Measurements from ENCODE around the gene C1QTNF1. TPM values are rescaled to one million over a fixed set of nuclear protein-coding genes. Genes with fewer than 3 reads are reported as not detected.

C1QTNF1 gene
- total RNA-seq, 1 experiment from 2014 or later = 18.6 TPM

DNA sequence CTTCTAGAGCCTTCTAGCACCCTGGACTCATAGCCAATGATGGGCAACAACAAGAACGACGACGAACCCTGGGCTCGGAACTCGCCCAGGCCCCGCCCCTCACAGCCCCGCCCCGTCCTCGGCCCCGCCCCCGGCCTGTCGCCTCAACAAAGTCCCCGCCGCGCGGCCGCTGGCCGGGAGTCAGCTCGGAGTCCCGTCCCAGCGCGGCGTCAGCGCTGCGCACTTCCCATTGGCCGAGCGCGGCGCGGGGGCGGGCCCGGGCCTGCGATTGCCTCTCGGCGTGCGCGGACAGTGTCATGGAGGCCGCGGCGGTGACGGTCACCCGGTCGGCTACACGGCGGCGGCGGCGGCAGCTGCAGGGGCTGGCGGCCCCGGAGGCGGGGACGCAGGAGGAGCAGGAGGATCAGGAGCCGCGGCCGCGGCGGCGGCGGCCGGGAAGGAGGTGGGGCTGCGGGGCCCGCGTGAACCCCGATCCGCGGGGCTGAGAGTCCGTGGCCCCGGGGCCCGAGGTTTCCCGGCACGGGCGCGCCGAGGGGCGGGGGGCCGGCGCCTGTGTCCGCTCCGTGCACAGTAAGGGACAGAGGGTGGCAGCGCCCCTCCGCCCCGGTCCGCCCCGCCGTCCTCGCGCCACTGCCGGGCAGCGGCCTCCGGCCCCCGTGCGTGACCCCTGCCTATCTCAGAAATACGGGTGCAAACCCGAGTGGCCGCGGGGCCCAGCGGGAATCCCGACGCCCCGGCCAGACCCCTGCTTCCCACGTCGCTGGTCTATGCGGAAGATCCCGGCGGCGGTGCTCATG, 50.9 kb downstream of the C1QTNF1 start, which contains the start of gene ENGASE:
ENGASE (plus strand) TSS at position 176 of the 797 bp plus-strand sequence; CDS start at position 297, 121 bp downstream.
- H3K4me1 ChIP-seq (ENCODE audit: insufficient read depth, low read length) = peaks cover 33% of the 10 kb centered on the region
- peak; percentile 97 for DNase-seq
- CTCF ChIA-PET = interaction anchor here (0.6 to 0.9 kb wide), 7 partner anchors 9 to 1782 kb away, joined by 3 to 7 read pairs (median 4); no protein-coding TSS in a partner anchor
- H3K27ac ChIP-seq (ENCODE audit: low read length) = peak within 1 kb of the TSS; percentile 42; the same call in 1 of the 2 replicates
- H3K9me3 ChIP-seq (ENCODE audit: low read length) = no peaks in the 10 kb centered on the region
- H3K36me3 ChIP-seq (ENCODE audit: low read depth, low read length) = peaks cover 15% of the 10 kb centered on the region; the same call in 1 of the 2 replicates
- peak within 1 kb of the TSS; percentile 97 for H3K4me2 ChIP-seq (ENCODE audit: low read length)
- no peaks in the 10 kb centered on the region for H4K20me1 ChIP-seq (ENCODE audit: low read length)
- no peaks in the 10 kb centered on the region for H3K9me2 ChIP-seq (replicated peaks; ENCODE audit: low read length)
- no peaks in the 10 kb centered on the region for H3F3A ChIP-seq (ENCODE audit: low read length, unreplicated experiment)
- POLR2A ChIA-PET (ENCODE audit: unreplicated experiment) = interaction anchor here (0.6 to 0.8 kb wide), 3 partner anchors 78 to 1116 kb away, joined by 5 to 10 read pairs (median 9); partner anchors contain the start of gene TNRC6C
- H3K4me3 ChIP-seq (ENCODE audit: low read length) = peak within 1 kb of the TSS; percentile 95
- no peaks in the 10 kb centered on the region for H3K27me3 ChIP-seq (ENCODE audit: low read length)
- no TSS peak for BruUV-seq (replicated peaks)
- H2AFZ ChIP-seq (ENCODE audit: low read length) = peak within 1 kb of the TSS; percentile 81
- intact Hi-C loops (cut with micrococcal nuclease) = no loop called here
- peaks cover 24% of the 10 kb centered on the region for H3K79me2 ChIP-seq (ENCODE audit: low read length)
- peak; percentile 98 for ATAC-seq
- peak within 1 kb of the TSS; percentile 87 for H3K9ac ChIP-seq (ENCODE audit: low read length)
- TF ChIP-seq EZH2phosphoT487 (IDR thresholded peaks at IDR 0.05; ENCODE audit: borderline replicate concordance, low read length) (no peak), EZH2 (IDR thresholded peaks at IDR 0.05; ENCODE audit: low read length, unreplicated experiment) (no peak)
- TF ChIP-seq, protein P1, sequence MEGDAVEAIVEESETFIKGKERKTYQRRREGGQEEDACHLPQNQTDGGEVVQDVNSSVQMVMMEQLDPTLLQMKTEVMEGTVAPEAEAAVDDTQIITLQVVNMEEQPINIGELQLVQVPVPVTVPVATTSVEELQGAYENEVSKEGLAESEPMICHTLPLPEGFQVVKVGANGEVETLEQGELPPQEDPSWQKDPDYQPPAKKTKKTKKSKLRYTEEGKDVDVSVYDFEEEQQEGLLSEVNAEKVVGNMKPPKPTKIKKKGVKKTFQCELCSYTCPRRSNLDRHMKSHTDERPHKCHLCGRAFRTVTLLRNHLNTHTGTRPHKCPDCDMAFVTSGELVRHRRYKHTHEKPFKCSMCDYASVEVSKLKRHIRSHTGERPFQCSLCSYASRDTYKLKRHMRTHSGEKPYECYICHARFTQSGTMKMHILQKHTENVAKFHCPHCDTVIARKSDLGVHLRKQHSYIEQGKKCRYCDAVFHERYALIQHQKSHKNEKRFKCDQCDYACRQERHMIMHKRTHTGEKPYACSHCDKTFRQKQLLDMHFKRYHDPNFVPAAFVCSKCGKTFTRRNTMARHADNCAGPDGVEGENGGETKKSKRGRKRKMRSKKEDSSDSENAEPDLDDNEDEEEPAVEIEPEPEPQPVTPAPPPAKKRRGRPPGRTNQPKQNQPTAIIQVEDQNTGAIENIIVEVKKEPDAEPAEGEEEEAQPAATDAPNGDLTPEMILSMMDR (conservative IDR thresholded peaks at IDR 0.05; ENCODE audit: low read depth, low read length) = no peak

DNA sequence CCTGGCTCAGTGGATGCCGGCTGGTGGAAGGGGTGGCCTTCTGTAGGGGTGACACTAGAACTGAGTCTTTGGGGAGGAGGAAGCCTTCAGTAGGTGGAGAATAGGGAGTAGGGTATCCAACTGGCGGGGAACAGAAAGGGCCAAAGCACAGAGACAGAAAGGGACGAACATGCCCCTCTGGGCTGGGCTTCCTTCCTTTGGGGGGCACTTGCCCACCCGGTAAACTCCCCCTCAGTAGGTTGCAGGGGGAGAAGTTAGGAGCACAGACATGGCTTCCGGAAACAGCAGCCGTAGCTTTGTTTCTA, 51.4 kb downstream of the C1QTNF1 start:
- intact Hi-C loops (cut with micrococcal nuclease) = no loop called here
- H3K79me2 ChIP-seq (ENCODE audit: low read length) = peaks cover 24% of the 10 kb centered on the region
- BruUV-seq (replicated peaks) = TSS peak; percentile 74
- H3K4me1 ChIP-seq (ENCODE audit: insufficient read depth, low read length) = peaks cover 33% of the 10 kb centered on the region
- no peak for DNase-seq
- POLR2A ChIA-PET (ENCODE audit: unreplicated experiment) = no interaction called here
- H3K27me3 ChIP-seq (ENCODE audit: low read length) = no peaks in the 10 kb centered on the region
- no peaks in the 10 kb centered on the region for H4K20me1 ChIP-seq (ENCODE audit: low read length)
- ATAC-seq = peak; percentile 30
- H3K9me2 ChIP-seq (replicated peaks; ENCODE audit: low read length) = no peaks in the 10 kb centered on the region
- peak overlapping the region; percentile 95 for H3K4me3 ChIP-seq (ENCODE audit: low read length)
- CTCF ChIA-PET = interaction anchor here (0.8 kb wide), 1 partner anchor 33 kb away, joined by 5 read pairs; no protein-coding TSS in a partner anchor
- H3K9me3 ChIP-seq (ENCODE audit: low read length) = no peaks in the 10 kb centered on the region
- H3K4me2 ChIP-seq (ENCODE audit: low read length) = peak overlapping the region; percentile 97
- TF ChIP-seq, protein P1 (conservative IDR thresholded peaks at IDR 0.05; ENCODE audit: low read depth, low read length) = no peak
- no peak for TF ChIP-seq EZH2phosphoT487 (IDR thresholded peaks at IDR 0.05; ENCODE audit: borderline replicate concordance, low read length)
- no peaks in the 10 kb centered on the region for H3F3A ChIP-seq (ENCODE audit: low read length, unreplicated experiment)
- H3K36me3 ChIP-seq (ENCODE audit: low read depth, low read length) = peaks cover 20% of the 10 kb centered on the region; the same call in 1 of the 2 replicates
- H3K27ac ChIP-seq (ENCODE audit: low read length) = no peak overlapping the region
- H2AFZ ChIP-seq (ENCODE audit: low read length) = peak overlapping the region; percentile 81
- H3K9ac ChIP-seq (ENCODE audit: low read length) = peak overlapping the region; percentile 87

Data from PC-3 (cell line).